Anterior cingulate cortex (tissue), 58 donors: ENCODE results near the gene DIAPH1.
A peak's percentile ranks its signal among the peaks of the same experiment; 100 is the strongest.

Experiments used
- DNase-seq, 58 donors: peaks; one replicate each; lab custom pipeline; 2025; lab: John Stamatoyannopoulos, UW

DIAPH1 gene

DNA sequence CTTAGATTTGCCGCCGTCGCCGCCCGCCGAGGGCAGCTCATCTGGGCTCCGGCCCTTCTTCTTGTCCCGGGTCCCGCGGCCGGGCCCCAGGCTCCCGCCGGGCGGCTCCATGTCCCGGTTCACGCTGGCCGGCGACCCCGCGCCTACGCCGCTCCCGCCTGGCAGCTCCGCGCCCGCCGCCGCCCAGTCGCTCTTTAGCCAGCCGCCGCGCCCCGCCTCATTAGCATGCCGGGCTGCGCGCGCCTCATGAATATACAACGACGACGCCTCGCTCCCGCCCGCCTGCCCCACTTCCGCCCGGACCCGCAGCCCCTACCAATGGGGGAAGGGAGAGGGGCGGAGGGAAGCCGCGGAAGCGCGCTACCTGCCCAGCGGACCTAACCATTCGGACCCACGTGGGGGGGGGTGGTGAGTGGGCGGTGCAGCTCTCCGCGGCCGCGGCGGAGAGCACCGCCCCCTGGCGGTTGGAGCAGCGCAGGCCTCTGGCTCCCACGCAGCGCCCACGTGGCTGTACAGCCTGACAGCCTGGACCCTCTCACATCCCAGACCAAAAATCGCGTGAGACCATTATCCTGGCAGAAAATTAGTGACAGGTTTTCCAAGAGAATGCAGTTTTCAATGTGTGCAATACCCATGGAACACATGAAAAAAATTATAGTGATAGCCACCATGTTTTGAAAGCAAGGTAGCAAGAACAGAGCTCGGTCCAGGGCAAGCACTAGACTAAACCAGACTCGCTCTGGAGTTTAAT lies at the start of gene DIAPH1:
TSS of gene DIAPH1 (minus strand) at position 197 of the 751 bp plus-strand sequence. CDS start at position 111, 86 bp downstream.
- DNase-seq: peak; percentile 32 to 93 (median 84)

DNA sequence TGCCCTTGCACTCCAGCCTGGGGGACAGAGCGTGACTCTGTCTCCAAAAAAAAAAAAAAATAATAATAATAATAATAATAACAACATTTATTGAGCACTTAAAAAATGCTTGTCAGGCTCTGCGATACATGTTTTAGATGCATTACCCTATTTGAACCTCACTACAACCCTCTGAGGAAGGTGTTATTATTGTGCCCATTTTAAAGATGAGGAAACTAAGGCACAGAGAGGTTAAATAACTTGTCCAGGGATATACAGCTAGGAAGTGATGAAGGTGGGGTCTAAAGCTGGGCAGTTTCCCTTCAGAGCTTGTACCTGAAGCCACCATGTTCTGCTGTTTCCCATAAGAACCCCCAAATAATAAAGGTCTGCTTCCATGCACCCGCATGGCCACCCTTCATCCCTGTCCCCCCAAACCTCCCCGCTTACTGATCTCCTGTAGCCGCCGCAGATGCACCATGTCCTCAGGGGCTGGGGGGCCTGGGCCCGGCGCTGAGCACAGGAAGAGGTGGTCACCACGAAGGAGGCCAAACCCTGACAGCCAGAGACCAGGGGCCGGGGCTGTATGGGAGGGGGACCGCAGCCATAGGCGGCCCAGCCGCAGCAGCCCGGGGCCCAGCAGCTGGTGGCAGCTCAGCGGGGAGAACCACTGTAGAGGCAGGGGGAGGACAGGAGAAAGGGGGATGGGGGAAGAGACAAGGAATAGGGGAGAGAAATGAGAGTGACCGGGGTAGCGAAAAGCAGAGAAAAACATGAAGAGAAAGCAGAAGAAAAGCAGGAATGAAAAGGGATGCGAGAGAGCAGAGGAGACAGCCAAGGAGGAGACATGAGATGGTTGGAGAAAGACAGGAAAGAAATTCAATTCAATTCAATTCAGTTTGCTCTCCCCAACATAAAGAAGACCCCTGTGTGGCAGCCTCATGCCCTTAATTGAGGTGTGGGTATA lies 47.5 kb upstream of the DIAPH1 start:
- no peak for DNase-seq

- peak in 51 of 58 donors; percentile 15 to 80 (median 47) for DNase-seq
Measured at GRCh38 chr5:141664733-141665461, 46.1 kb upstream of the DIAPH1 start.

DNA sequence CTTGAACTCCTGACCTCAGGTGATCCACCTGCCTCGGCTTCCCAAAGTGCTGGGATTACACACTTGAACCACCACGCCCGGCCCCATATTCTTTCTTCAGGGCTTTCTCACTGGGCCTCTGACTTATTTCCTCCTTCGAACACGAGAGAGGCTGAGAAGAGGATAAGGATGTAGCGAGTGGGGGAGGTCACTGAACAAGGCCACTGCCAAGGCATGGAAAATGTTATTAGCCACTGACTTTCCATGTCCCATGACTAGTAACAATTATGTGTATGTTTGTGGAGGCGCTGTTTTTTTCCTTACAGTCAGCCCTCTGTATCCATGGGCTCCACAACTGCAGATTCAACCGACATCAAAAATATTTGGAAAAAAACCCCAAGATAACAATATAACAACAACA lies 44.7 kb upstream of the DIAPH1 start:
- DNase-seq: no peak

- no peak for DNase-seq
Measured at GRCh38 chr5:141662028-141662427, 43.2 kb upstream of the DIAPH1 start.

- no peak for DNase-seq
Measured at GRCh38 chr5:141657937-141658545, 39.2 kb upstream of the DIAPH1 start.

DNA sequence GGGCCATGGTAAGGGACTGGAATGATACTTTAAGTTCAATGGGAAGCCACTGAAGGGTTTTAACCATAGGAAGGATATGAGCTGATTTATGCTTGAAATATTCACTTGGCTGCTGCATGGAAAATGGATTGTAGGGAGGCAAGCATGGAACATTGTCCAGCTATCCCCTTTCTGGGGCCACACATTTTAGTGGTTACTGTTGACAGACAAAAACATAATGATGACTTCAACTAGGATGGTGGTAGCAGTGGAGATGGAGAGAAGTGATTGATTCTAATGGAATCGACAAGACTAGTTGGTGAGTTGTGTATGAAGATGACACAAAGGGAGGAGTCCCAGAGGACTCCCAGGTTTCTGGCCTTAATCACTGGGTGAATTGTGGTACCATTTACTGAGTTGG lies 38.6 kb upstream of the DIAPH1 start:
- DNase-seq: no peak

DNA sequence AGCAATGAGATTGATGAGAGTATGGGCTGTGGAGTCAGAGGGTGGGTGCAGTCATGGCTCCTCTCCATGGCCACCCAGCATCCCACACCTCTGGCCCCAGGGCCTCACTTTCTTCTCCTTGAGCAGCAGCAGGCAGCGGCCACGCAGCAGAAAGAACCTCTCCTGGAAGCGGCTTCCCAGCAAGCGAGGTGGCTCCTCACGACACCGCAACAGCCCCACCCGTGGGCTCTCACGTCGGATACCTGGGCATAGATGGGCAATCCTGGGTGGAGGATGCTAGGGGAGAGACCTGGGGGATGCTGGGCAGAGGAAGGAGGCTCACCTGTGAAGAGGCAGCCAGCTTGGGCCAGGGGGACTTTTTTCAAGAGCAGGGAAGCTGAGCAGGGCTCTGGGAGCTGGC lies 37.6 kb upstream of the DIAPH1 start:
- no peak for DNase-seq

DNA sequence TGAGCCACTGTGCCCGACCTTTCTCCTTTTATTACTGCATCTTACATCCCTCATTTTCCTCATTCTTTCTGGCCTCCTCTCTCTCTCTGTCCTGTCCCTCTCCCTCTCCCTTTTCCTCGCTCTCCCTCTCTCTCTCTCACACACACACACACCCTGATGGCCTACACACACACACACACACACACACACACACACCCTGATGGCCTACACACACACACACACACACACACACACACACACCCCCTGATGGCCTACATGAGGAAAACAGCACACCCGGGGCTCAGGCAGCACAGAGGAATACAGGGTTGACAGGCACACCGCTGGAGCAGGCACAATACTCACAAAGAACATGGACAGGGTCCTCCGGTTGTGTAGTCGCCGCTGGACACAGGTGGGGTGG lies 36.2 kb upstream of the DIAPH1 start:
- no peak for DNase-seq

- DNase-seq: no peak
Measured at GRCh38 chr5:141654298-141654697, 35.5 kb upstream of the DIAPH1 start.

GRCh38 chr5:141651728-141652105 lies 32.9 kb upstream of the DIAPH1 start:
- DNase-seq: no peak

- peak in 56 of 58 donors; percentile 16 to 86 (median 70) for DNase-seq
Measured at GRCh38 chr5:141650851-141651727, 32.3 kb upstream of the DIAPH1 start, which contains the start of gene FCHSD1. Gene FCHSD1 (minus strand): TSS chr5:141651418. CDS start chr5:141651368, 50 bp downstream.

GRCh38 chr5:141649972-141650371 lies 31.2 kb upstream of the DIAPH1 start:
- no peak for DNase-seq

DNA sequence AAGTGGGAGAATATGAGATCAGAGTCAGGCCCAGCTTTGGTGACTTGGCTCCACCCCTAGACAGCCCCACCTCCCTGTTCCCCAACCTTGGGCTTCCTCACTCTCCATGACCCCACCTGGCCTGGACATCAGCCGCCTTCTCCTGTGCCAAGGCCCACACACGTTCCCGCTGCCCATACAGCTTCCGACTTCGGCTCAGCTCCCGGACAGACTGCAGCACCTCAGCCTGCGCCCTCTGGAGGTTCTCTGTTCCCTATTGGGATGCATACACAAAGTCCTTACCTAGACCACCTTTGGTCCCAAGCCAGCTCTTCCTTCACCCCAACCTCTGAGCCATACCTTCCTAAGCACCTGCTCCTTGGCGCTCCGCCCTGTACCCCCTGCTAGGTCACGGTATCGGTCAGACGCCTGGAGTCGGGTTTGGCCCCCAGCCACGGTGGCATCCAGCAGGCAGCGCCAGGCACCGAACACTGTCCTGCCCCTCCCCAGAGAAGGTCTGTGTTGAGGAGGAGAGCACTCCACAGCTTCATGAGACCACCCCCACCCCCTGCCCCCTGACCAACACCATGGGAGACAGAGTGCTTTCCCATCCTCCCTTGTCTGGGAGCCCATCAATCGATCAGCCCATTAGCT lies 30.4 kb upstream of the DIAPH1 start:
- peak in 1 of 58 donors; percentile 22 for DNase-seq

GRCh38 chr5:141647851-141648250 lies 29.1 kb upstream of the DIAPH1 start:
- DNase-seq: no peak

DNA sequence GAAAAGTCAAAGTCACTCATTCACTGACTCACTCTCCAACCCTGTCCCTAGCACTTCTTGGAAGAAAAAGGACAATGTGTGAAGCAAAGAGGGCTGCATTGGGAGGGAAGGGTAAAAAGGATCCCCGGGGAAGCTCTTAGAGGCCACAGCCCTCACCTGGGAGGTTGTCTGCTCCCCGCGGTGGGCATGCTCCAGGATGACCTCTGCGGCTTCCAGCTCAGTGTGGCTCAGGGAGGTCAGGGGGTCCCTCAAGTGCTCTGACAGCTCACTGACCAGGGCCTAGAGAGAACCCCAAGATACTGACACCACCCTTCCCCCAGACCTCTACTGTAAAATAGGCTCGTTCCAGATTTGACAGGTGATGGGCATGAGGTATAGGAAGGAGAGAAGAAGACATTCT lies 28.4 kb upstream of the DIAPH1 start:
- DNase-seq: no peak

DNA sequence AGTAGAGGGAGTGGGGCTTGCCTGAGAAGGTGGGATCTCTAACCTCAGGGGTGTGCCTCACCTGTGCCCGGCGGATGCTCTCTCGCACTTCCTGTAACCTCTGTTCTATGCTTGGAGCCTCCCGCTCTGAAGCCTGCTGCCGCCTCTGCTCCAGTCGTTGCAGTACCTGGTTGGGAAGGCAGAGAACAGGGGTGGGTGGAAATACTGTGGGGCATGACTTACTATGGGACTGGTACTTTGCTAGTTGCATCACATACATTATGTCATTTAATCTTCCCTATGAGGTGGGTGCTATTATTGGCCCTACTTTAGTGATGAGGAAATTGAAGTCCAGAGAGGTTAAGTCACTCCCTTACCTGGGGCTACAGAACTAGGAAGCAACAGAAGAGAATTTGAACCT lies 27.2 kb upstream of the DIAPH1 start:
- peak in 1 of 58 donors; percentile 36 for DNase-seq

GRCh38 chr5:141641634-141642267 lies 23.0 kb upstream of the DIAPH1 start:
- no peak for DNase-seq
